NCI-H226 (cell line): ENCODE measurements around the gene IL36A.

Experiments used
- DNase-seq: peaks from one replicate; pipeline ENCODE4 v3.0.0-alpha.2; 2015

Gene IL36A, protein sequence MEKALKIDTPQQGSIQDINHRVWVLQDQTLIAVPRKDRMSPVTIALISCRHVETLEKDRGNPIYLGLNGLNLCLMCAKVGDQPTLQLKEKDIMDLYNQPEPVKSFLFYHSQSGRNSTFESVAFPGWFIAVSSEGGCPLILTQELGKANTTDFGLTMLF

DNA sequence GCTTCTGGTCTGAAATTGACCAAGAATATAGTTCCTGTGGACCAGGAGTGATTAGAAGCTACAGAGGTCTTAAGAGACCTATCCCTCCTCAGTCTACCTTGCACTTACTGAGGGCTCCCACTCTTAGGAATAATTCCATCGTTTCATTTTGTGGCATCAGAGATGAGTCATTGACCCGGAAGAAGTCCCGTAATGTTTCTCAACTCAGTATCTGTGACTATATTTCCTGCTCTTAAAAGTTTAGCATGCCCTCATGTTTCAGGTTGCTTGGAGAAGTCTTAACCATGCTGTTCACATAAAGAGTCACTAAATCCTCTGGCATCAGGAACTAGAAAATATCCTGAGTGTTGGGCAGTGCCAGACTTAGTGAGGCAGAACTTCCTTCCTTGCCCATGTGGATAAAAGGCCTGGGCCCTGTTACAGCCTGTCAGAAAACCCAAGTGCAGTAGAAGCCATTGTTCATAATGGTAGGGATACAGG lies at the start of gene IL36A:
Gene IL36A (plus strand): TSS at position 430 of the 480 bp plus-strand sequence. CDS start 413 bp downstream, outside the sequence.
- DNase-seq = no peak

DNA sequence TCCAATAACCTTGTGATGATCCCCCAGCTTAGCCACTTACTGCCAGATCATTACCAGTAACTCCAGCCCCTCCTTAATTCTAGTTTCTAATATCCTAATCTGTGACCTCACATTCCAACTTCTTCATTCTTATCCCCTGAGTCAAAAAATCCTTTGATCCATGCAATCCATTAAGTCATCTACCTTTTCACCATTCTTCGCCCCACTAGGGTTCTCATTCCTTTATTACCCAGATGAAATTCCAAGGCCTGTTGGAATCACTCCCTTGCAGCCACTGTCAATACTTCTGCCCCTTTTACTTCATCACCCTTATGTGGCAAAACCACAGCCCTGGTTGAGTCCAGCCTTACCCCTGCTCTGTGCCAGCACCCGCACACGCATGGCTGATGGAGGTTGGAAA lies 47.7 kb upstream of the IL36A start:
- no peak for DNase-seq

DNA sequence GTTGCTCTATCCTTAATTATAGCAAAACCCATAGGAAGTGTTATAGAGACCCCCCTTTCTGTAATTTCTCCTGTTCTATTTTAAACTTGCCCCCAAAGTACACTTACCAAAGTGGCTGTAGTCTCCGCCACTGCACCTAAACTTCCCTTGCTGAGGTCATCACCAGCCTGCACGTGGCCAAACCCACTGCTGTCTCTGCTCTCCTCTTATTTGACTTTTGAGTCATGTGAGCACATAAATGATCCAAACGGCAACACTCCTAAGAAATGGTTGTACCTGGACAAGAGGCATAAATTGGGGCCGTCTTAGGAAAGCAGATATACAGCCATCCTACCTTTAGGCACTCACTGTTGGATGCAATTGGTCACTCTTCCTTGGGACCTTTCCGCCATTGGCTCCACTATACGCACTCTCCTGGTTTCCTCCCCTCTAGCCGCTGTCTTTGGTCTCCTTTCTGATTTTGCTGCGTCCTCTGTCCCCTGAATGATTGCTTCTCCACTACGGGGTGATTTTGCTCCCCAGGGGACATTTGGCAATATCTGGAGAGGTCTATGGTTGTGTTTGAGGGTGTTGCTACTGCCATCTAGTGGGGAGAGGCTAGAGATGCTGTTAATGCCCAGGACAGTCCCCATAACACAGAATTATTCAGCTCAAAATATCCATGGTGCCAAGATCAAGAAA lies 46.7 kb upstream of the IL36A start:
- DNase-seq = no peak

DNA sequence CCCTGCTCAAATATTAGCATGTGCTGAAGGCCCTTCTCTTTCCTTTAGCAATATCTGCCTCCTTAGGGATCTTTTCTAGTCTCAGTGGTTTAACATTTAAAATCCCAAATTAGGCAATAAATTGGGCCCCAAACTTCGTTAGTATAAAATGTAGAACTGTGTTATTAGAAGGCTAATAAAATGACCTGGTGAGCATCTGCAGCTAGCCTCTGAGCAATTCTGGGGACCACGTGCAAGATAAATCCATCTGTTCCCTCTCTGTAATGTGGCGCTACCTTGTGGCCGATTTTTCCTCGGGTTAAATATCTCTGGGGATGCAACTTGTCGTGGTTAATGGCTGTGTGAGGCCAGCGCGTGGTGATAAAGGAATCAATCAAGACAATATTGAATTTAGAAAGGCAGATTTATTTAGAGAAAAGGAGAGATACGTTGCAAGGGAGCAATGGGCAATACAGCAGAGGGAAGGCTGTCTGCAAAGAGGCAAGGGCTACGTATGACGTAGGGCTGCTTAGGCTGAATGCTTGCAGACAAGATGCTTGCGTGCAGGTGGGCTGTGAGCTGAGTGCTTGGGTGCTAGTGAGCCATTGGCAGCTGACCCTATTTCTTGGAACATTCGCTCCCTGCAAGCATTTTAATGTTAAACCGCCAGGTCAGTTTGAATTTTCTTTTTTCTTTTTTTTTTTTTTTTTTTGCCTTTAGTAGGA lies 46.0 kb upstream of the IL36A start:
- DNase-seq = no peak

DNA sequence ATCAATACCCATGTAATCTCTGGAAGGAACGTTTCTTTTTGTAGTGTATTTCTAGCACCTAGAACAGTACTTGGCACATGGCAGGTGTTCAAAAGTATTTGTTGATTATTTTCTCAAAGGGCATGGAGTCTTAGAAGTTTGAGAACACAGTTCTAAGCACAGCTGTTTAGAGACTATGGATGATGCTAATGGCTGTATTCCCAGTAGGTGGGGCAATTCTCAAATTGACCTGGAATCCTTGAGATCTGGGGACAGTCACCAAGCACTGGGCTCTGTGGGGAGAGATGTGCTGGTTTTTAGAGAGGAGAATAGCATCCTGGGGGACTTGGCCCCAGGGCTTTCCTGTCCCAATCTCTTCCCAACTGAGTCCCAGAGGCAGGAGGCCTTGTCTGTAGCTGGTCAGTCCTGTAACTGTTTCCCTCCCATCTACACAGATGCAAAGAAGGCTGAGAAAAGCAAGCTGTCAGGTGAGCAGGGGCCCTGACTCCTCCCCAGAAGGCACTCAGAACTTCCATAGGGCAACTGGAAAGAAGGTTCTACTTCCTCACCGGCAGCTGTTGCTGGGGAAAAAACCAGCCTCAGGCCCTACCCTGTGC lies 44.9 kb upstream of the IL36A start:
- DNase-seq = no peak

DNA sequence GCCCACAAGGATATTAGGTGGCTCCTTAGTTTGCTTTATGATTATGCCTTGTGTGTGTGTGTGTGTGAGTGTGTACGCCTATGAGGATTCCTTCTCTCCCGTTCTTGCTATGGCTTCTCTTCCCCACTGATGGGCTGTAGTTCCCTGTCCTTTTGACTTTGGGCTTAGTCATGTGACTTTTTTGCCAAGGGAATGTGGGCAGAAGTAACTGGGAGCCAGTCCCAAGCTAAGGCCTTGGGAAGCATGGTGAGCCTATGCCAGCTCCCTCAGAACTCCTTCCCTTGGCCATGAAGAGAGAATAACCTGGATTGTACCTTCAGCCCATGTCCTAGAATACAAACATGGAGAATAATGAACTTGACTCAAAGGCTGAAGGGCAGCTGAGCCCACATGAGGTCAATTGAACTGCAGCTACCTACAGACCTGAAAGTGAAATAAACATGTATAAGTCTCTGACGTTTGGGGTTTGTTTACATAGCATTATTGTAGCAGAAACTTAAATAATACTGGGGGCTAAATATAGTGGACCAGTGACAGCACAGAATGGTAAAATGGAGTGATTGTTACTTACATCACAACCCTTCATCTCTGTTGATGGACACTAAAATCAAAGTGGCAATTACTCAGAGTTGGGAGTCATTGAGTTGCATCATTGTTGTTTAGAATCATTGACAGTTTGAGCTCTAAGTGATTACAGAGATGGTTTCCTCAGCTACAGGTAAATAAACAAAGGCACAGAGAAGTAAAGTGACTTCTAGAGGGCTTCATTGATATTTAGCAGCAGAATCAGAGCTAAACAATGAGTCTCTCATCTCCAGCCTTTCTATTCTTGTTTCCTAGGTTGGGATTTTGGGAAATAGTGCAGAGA lies 42.7 kb upstream of the IL36A start:
- DNase-seq = no peak

- no peak for DNase-seq
Measured at GRCh38 chr2:112967023-112967422, 38.2 kb upstream of the IL36A start.

DNA sequence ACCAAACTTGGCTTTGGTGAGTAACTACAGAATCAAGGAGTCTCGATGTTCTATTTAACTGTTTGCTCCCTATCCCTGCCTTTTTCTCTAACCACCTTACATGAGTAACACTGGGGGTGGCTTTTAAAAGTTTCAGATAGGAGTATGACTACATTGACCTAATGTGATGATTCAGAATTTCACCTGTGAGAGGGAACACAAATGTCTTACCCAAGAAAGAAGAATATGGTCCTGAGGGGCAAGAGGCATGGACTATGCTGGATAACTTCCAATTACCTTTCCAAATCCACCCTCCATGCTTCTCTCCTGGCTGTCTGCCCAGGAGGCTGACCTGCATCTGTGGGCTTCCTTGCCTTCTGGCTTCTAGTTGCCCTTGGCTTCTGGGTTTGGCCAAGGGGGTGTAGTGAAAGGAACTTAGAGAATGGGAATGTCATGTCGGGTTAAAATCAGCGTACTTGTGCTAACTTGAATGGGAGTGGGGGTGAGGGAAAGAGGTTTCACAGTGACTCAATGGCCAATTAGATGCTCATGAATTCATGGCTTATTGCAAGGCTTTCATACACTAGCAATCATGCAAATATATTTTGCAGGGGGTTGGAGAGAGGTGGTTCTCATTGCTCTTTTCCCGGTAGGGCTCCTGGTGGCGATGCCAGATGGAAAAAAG lies 32.7 kb upstream of the IL36A start:
- no peak for DNase-seq

DNA sequence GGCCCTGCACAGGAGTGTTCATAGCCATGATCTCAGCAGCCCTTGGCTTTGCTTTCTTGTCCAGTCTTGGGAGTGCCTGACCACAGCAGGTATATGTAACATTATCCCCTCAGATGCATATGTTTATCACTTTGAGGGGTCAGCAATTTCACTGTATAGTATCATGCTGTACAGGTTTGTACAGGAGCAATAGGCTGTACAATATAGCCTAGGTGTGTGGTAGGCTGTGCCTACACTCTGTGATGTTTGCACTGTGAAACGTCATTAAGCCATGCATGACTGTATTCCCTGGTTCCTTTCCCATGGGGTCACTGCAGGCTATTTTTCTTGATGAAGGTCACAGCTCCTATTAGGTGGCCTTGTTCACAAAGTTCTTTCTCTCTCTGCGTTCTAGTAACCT lies 32.1 kb upstream of the IL36A start:
- DNase-seq = no peak

- DNase-seq = no peak
Measured at GRCh38 chr2:112977559-112978056, 27.7 kb upstream of the IL36A start, which contains the start of gene IL36G. Gene IL36G, plus strand, starts transcription at chr2:112978006. Its CDS starts 633 bp downstream, at chr2:112978639.

- DNase-seq = no peak
Measured at GRCh38 chr2:112979731-112980130, 25.5 kb upstream of the IL36A start.

DNA sequence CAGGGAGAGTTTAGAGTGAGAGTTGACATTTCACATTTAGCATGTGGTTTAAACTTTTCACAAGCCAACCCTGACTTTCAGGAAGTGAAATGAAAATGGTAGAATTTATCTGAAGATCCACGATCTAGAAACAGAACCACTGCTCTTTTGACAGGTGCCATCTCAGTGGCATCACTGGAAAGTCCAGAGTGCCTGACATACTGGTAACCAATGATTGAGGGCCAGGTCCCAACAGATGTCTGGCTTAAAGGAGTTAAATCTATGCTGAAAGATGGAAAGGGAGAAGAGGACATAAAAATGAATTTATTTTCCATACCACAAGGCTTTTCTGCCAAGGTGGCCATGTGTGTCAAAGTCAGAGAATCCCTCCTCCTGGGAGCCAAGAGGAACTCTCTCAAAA lies 24.7 kb upstream of the IL36A start:
- DNase-seq = no peak

- no peak for DNase-seq
Measured at GRCh38 chr2:112985090-112985489, 20.2 kb upstream of the IL36A start.

DNA sequence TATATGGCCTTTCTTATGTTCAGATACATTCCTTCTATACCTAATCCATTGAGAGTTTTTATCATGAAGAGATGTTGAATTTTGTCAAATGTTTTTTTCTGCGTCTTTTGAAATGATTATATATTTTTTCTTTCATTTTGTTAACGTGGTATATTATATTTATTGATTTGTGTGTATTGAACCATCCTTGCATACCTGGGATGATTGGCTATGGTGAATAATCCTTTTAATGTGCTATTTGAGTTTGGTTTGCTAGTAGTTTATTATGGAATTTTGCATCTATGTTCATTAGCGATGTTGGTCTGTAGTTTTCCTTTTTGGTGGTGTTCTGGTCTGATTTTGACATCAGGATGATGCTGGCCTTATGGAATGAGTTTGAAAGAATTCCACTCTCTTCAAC lies 15.6 kb upstream of the IL36A start:
- DNase-seq = no peak

GRCh38 chr2:112993831-112994230 lies 11.4 kb upstream of the IL36A start:
- DNase-seq = no peak

DNA sequence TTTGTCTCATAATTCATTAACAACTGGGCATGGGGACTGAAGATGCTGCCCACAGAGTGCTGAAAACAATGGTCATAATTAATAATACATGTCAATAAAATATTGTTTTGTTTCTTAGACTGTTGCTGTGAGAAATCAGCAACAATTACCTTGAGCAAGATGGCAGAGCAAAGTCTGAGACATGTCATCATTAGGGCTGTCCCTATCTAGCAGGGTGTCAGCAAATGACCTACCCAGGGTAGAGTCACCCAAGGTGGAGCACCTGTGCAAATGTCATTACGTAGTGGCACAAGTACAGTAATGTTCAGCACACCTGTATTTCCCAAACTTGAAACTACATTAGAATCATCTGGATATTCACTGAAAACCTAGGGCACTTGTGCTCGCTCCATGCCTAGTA lies 10.6 kb upstream of the IL36A start:
- no peak for DNase-seq

DNA sequence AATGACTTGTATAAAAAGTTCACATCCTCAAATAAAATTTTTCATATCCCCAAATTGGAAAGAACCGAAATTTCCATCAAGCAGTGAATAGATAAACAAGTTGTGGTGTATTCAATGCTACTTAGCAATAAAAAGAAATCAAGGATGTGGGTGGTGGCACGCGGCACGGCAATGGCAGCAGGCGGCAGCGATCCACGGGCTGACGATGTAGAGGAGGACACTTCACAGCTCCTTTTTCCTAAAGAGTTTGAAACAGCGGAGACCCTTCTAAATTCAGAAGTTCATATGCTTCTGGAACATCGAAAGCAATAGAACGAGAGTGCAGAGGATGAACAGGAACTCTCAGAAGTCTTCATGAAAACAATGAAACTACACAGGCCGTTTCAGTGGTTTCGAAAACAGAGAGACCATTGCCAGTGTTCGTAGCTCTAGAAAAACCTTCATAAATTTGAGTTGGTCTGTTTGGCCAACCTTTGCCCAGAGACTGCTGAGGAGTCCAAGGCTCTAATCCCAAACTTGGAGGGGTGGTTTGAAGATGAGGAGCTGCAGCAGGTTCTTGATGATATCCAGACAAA lies 9.8 kb upstream of the IL36A start:
- no peak for DNase-seq

DNA sequence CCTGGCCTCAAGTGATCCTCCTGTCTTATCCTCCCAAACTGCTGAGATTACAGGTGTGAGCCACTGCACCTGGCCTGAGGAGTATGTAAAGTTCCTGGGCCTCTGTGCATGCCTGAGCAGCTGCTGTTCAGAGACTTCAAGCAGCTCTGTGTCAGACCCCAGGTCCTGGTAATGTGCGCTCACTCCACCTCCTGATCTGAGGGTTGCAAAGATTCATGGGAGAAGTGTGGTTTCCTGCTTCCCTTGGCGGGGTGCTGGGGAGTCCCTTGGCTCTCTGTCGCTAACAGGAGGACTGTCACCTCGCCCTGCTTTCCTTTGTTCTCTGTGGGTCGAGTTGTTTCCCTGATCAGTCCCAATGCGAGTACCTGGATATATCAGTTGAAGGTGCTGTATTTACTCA lies 8.6 kb upstream of the IL36A start:
- DNase-seq = no peak

DNA sequence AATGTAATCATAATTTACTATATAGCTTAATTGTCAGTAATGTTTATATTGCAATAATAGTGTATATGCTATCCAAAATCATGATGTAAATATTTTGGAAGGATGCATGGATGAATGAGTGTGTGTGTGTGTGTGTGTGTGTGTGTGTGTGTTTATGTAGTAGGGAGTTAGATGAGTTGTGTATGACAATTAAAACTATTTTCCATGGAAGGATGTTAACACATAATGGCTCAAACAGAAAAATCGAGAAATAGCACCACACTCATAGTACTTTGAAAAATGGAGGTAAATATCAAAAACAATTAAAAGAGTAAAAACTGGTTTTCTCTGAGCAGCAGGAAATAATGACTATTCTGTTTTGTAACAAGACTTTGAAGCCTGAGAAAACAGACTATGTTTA lies 8.1 kb upstream of the IL36A start:
- no peak for DNase-seq

- no peak for DNase-seq
Measured at GRCh38 chr2:113000436-113000835, 4.8 kb upstream of the IL36A start.

GRCh38 chr2:113002677-113003076 lies 2.6 kb upstream of the IL36A start:
- no peak for DNase-seq

GRCh38 chr2:113007250-113007649 lies 2.0 kb downstream of the IL36A start:
- DNase-seq = no peak
